GM18873 (cell line): ENCODE results near the gene AGO3.
"Not testable (repeated sequence)": the region's sequence is repeated elsewhere in the genome, so short reads cannot be mapped to it uniquely, and the experiment has no call there.

Experiments used
- ATAC-seq: cut with Tn5 transposase; IDR thresholded peaks from one replicate; pipeline ENCODE4 v1.9.1; 2021; ENCODE audit warnings: mild to moderate bottlenecking, moderate library complexity, moderate number of reproducible peaks; ENCODE audit not compliant: unreplicated experiment, low FRiP score

The AGO3 gene

DNA sequence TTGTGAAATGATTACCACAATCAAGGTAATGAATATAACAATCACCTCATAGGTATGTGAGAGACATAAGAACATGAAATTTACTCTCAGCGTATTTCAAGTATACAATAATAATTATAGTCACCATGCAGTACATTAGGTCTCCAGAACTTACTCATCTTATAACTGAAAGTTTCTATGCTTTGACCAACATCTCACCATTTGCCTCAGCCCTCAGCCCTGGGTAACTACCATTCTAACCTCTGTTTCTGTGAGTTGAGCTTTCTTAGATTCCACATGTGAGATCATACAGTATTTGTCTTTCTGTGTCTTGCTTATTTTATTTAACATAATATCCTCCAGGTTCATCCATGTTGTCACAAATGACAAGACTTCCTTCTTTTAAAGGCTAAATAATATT lies 57.3 kb downstream of the AGO3 start:
- ATAC-seq: no peak

- ATAC-seq: no peak
These were observed 76.1 kb downstream of the AGO3 start for GRCh38 chr1:36006941-36007500.

DNA sequence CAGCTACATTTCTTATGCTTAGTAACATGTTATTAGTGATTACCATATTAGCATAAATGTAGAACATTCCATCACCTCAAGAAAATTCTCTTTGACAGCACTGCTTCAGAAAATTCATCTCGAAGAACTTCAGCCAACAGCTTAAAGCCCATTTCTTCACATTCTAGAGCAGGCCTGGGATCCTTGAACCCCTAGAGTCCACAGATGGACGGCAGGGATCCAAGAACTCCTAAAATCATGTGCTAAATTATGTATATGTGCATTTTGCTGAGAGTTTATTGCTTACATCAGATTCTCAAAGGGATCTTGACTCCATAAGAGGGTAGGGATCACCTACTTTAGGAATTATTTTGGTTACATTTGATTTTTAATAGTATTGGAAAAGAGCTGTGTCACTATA lies 76.8 kb downstream of the AGO3 start:
- no peak for ATAC-seq

- no peak for ATAC-seq
These were observed 77.8 kb downstream of the AGO3 start for GRCh38 chr1:36008546-36009197.

- no peak for ATAC-seq
These were observed 83.9 kb downstream of the AGO3 start for GRCh38 chr1:36014722-36015220.

DNA sequence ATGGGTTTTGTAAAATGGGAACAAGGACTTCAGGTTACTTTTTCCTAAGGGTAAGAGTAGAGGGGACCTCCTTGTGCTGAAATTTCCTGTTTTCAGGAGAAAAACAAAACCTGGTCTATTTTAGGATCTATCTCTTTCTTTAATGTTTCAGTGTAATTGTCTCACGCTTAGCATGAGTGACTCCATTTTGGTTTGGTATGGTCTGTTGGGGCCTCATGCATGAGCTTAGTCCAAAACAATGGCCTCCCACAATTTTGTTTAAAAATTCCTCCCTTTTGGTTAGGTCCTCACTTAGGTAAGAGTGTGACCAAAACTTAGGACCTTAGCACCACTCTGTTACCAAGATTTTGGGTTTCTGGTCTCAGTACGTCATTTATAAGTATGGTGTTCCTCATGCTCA lies 85.8 kb downstream of the AGO3 start:
- no peak for ATAC-seq

DNA sequence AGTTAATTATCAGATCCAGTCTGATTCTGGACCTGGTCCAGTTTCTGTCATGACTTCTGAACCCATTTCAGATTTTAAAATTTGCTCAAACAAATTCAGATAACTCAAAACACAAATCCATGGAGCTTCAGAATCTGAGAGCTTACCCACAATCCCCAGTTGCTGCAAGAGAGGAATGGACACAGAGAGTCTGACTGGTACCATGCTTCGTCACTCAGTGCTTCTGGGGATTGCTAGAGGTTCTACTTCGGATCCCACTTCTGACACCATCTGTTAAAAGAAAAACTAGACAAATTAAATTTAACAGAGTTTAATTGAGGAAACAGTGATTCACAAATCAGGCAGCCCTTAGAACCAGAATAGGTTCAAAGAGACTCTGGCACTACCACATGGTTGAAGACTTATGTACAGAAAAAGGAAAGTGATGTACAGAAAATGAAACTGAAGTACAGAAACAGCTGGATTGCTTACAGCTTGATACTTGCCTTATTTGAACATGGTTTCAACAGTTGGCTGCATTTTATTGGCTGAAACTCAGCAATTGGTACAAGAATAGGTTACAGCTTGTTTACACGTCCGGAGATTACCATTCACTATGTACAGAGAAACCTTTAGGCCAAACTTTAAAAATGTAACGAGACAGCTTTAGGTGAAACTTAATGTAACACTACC lies 92.3 kb downstream of the AGO3 start:
- ATAC-seq: no peak

- ATAC-seq: not testable (repeated sequence)
These were observed 93.1 kb downstream of the AGO3 start for GRCh38 chr1:36024024-36024423.

DNA sequence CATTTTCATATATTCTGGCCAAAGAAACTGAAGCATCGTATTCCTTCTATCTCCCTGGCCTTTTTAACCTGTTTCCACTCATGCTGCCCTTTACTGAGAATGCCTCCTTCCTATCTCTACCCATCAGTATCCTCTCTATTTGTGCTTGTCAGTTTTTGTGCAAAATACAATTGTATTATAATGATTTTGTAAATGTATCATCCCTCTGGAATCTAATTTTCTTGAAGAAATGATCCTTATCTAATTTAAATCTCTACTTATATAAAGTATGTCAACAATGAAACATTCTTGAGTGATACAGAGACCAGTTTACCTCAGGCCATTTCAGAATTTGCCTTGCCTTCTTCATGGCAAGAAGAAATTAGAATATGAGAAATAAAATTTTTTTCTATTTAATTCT lies 93.9 kb downstream of the AGO3 start:
- ATAC-seq: no peak

DNA sequence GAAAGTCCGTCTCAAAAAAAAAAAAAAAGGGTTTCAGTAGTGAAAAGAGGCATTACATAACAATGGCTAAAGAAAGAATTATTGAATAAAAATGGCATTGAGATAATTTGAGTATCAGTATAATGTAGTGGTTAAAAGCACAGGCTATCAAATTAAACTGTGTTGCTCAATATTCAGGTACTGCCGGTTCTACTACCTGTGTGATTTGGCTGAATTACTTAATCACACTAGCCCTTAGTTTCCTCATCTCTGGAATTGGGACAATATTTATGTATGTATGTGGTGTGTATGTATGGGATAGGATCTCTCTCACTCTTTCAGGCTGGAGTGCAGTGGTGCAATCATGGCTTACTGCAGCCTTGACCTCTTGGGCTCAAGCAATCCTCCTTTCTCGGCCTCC lies 96.9 kb downstream of the AGO3 start:
- no peak for ATAC-seq

DNA sequence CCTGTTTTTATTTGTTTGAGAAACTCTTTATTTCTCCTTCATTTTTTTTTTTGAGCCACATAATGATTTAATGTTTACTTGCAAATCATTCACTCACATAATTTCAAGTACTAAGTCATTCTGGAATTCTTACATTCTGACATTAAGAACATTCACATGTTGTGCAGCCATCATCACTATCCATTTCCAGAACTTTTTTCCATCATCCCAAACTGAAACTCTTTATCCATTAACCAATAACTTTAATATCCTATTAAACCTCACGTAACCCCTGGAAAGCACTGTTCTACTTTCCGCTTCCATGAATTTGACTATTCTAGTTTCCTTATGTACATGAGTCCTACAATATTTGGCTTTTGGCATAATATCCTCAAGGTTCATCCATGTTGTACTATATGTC lies 100.5 kb downstream of the AGO3 start:
- ATAC-seq: no peak

DNA sequence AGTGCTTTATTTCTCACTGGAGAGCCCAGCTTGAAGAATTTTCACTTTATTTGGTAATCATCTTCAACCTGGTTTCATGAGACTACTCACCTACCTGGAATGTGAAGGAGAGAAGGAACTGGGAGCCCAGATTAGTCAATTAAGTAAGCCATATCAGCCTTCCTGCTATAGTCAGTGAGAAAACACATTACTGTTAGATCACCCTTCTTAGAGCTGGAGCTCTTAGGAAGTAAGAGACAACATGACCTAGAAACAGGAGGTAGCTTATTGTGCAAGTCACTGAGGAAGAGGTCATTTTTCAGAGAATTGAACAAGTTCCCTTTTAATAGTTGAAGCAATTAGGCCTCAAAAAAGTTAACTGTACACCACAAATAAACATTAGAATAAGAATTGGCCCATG lies 103.8 kb downstream of the AGO3 start:
- no peak for ATAC-seq

DNA sequence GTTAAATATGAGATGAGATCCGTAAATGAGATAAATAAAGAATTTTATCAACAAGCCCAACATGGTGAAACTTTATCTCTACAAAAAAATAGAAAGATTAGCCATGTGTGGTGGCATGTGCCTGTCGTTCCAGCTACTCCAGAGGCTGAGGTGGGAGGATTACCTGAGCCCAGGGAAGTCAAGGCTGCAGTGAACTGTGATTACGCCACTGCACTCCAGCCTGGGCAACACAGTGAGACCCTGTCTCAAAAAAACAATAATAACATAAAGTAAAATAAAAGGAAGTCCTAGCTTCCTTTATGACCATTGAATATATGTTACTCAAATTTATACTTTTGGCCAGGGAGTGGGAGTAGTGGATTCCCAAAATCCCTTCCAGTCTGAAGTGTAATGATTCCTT lies 104.2 kb downstream of the AGO3 start:
- ATAC-seq: no peak

GRCh38 chr1:36040238-36040637 lies 109.3 kb downstream of the AGO3 start:
- ATAC-seq: no peak

DNA sequence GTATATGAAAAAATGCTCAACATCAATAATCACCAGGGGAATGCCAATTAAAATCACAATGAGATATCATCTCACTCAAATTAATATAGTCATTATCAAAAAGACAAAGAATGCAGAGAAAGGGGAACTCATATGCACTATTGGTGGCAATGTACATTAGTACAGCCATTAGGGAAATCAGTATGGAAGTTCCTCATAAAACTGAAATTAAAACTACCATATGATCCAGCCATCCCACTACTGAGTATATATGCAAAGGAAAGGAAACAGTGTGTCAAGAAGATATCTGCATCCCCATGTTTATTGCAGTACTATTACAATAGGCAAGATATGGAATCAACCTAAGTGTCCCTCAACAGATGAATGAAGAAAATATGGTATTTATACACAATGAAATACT lies 120.9 kb downstream of the AGO3 start:
- no peak for ATAC-seq

DNA sequence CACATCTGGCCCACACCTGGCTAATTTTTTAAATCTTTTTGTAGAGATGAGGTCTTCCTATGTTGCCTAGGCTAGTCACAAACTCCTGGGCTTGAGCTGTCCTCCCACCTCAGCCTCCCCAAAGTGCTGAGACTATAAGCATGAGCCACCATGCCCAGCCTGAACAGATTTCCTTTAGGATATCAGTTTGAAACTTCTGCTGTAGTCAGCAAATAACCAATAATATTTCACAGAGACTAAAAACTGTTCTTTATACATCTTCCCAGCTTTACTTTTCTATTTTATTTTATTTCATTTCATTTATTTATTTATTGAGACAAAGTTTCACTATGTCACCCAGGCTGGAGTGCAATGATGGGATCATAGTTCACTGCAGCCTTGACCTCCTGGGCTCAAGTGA lies 123.1 kb downstream of the AGO3 start:
- ATAC-seq: no peak

GRCh38 chr1:36055706-36056105 lies 124.8 kb downstream of the AGO3 start:
- no peak for ATAC-seq

DNA sequence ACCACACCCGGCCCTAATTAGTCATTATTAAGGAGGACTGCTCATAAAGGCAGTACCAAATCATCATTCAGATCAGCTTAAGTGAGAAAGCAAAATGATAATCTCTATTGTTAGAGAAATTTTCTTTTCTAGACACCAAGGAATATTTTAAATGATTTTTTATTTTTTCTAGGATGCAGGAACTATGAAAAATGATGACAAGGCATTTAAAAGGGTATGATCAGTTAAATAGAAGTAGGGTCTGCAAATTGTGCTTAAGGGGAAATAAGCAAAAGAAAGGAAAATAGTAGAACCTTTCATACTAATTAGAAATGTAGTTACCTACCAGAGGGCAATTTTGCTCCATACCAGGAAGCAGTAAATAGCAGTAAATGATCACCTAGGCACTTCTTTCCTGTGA lies 131.4 kb downstream of the AGO3 start:
- ATAC-seq: no peak

DNA sequence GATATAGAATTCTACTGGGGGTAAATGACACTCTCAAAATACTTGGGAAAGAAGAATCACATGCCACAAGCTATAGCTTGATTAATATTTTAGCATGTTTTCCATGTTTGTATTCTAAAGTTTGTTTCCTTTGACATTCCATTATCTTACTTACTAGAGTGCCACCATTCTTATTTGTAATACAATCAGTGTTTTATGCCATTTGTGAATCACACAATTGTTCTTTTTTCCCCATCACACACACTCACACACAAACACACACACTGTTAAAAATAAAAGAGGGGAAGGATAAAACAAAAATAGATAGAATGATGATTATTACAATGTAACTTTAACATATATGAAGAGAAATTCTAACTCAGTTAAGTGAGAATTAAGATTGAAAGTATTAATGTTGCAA lies 137.0 kb downstream of the AGO3 start:
- no peak for ATAC-seq

DNA sequence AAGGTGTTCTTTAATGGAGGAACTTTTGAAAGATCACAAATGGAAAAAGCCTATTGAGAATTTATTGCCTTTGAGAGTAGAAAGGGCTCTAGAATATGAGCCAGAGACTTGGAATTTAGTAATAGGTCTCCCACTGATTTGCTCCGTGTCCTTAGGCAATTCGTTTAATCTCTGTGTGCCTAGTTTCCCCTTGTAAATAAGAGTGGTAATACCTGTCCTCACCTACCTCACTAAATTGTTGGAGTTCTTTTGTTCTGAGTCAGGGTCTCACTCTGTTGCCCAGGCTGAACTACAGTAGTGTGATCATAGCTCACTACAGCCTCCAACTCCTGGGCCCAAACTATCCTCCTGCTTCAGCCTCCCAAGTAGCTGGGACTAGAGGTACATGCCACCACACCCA lies 138.0 kb downstream of the AGO3 start:
- ATAC-seq: no peak

DNA sequence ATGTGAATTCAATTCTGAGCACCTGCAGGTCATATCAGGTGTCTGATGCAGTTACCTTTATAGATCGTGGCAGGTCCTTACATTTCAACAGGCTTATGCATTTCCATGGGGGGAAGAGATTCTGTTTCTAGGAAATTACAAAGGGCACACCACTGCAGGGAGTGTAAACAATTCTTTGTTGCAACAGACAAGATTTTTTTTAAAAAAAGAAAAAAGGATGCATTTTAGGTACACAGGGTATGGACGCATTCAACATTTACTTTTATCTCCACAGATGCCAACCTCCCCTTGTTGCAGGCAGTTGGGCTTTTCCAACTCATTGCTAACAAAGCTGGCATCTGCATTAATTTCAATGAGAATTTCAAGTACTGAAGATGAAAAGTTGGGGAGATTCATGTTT lies 139.4 kb downstream of the AGO3 start:
- ATAC-seq: no peak

DNA sequence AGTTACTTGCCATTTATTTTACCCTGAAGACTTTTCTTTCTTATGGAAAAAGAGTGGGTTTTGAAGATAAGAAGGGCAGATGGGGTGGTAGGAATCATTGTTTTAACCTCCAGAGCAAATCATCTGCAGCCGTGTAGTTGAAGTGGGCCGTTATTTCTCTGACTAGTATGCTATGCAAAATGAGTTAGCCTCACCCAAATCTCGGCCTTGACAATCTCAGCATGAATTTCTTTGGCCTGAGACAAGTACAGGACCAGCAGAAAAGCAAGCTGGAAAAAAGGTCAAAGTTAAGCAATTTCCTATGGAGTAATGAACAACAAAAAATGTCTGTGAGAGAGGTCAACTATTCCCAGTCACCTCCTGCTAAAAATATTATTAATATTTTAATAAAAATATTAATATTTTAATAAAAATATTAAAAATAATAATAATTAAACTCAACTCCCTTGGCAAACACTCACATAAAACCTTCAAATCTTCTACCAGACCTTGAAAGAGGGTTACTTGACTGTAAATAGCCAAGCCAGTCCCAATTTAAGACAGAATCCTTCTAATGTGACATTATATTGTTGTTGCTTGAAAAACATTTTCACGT lies 146.2 kb downstream of the AGO3 start:
- ATAC-seq: no peak
